T-helper 1 cell treated with Interleukin-12 subunit alpha and Interleukin-12 subunit beta and Interleukin-4 antibody, amounts not matched to agents 30 μg/mL and 1 μg/mL, for 36 hours (primary cell): ENCODE measurements around the gene DNAJB4.

Source experiments
- H3K27ac Mint-ChIP-seq: one replicate; pipeline ENCODE4 v1.8.0; 2021; ENCODE audit warnings: mild to moderate bottlenecking, mixed read lengths
- H3K27me3 Mint-ChIP-seq: one replicate; pipeline ENCODE4 v1.8.0; 2021; ENCODE audit warnings: low read depth, mixed read lengths
- H3K36me3 Mint-ChIP-seq: one replicate; pipeline ENCODE4 v1.8.0; 2021; ENCODE audit warnings: low read depth, mixed read lengths
- H3K4me1 Mint-ChIP-seq: one replicate; pipeline ENCODE4 v1.8.0; 2021; ENCODE audit warnings: low read depth, mixed read lengths
- H3K4me3 Mint-ChIP-seq: one replicate; pipeline ENCODE4 v1.8.0; 2021; ENCODE audit warnings: mild to moderate bottlenecking, moderate library complexity, mixed read lengths
- H3K9me3 Mint-ChIP-seq: one replicate; pipeline ENCODE4 v1.8.0; 2021; ENCODE audit warnings: mixed read lengths

Gene DNAJB4

DNA sequence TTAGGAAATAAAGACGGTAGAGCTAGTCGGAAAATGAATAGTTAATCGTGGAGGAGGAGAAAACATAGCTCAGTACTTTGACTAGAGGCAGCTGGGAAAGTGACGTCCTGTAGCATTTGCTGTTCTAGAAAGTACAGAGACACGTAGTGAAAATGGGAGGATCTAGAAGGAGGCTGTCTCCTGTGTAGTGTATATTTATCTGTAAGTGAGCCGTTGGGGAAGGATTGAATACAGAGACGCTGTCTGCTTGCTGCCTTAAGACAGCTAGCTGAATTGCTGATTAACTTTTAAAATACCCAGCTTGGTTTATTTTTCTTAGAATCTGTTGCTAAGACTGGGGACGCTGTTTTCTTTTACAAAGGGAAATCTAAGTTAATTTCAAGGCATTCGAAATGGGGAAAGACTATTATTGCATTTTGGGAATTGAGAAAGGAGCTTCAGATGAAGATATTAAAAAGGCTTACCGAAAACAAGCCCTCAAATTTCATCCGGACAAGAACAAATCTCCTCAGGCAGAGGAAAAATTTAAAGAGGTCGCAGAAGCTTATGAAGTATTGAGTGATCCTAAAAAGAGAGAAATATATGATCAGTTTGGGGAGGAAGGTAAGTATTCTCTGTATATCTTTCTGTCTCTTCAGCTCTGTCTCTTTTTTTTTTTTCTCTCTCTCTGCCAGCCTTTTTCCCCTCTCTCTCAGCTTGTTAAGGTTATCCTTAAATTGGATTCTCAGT, at the start of gene DNAJB4:
Gene DNAJB4, plus strand, starts transcription at position 221 of the 729 bp plus-strand sequence. Its CDS starts 172 bp downstream, at position 393.
- Mint-ChIP-seq H3K9me3 (no peaks in the 10 kb centered on the region), H3K36me3 (peaks cover 7% of the 10 kb centered on the region)

DNA sequence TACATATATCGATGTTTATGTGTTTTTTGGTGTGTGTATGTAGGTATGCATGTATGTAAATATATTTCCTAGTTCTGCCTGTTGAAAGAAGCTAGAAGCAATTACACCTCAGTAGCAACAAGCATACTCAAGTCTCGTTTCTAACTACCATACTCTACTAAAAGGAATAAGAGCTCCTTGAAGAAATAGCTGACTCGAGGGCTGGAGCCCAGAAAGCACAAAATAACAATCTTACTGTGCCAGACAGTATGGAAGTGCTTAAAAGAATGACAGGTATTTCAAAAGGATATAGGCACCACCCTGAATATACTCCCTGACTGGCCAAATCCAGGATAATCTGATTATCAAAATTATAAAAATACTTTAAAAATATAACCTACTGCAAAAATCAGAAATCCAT, 49.0 kb upstream of the DNAJB4 start:
- H3K27me3 Mint-ChIP-seq: no peaks in the 10 kb centered on the region
- H3K9me3 Mint-ChIP-seq: no peaks in the 10 kb centered on the region
- no peak overlapping the region for H3K4me3 Mint-ChIP-seq
- peaks cover 8% of the 10 kb centered on the region for H3K4me1 Mint-ChIP-seq
- no peak overlapping the region for H3K27ac Mint-ChIP-seq
- peaks cover 45% of the 10 kb centered on the region for H3K36me3 Mint-ChIP-seq

More for the DNA sequence above, at the start of gene DNAJB4:
- H3K27me3 Mint-ChIP-seq: peaks cover 3% of the 10 kb centered on the region
- peak within 1 kb of the TSS; percentile 91 for H3K4me3 Mint-ChIP-seq
- H3K4me1 Mint-ChIP-seq: peaks cover 27% of the 10 kb centered on the region
- H3K27ac Mint-ChIP-seq: peak within 1 kb of the TSS; percentile 98

DNA sequence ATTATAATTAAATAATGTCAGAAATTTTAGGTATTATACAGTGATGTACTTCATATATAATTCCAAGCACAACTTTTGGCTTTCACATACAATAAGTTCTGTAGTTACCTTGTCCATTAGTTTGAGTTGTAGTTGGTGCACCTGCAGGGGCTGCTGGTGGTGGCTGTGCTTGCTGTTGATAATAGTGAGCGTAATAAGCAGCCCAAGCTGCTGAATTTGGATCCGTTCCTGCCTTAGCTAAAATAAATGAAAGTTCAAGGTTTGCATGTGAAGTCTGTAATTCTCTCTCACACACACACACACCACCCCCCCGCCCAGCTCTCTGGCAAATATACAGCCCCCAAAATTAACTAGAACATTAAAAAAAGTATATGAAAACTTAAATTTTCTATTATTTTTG, 48.3 kb upstream of the DNAJB4 start:
- Mint-ChIP-seq H3K36me3 (peaks cover 46% of the 10 kb centered on the region), H3K4me1 (peaks cover 11% of the 10 kb centered on the region)

DNA sequence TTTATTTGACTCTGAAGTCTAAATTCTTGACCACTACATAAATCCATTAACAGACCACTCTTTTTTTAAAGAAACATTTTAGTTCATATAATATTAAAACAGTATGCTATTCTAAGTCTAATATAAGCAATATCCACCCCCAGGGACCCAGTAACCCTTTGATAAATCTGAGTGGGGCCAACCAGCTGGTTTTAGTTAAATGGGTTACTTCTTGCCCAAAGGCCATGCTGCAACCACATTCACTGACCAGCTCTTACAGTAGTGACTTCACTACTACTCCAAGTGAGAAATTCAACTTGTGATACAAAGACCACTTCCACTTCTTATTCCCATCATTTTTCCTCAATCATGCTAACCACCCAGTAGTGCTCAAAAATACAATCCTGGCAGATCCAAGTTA, 46.3 kb upstream of the DNAJB4 start:
- Mint-ChIP-seq H3K4me3 (no peak overlapping the region), H3K4me1 (peaks cover 10% of the 10 kb centered on the region), H3K36me3 (peaks cover 54% of the 10 kb centered on the region), H3K27me3 (no peaks in the 10 kb centered on the region), H3K9me3 (no peaks in the 10 kb centered on the region), H3K27ac (no peak overlapping the region)

More for the DNA sequence above, 48.3 kb upstream of the DNAJB4 start:
- no peak overlapping the region for H3K27ac Mint-ChIP-seq
- H3K27me3 Mint-ChIP-seq: no peaks in the 10 kb centered on the region
- H3K4me3 Mint-ChIP-seq: no peak overlapping the region
- H3K9me3 Mint-ChIP-seq: no peaks in the 10 kb centered on the region

DNA sequence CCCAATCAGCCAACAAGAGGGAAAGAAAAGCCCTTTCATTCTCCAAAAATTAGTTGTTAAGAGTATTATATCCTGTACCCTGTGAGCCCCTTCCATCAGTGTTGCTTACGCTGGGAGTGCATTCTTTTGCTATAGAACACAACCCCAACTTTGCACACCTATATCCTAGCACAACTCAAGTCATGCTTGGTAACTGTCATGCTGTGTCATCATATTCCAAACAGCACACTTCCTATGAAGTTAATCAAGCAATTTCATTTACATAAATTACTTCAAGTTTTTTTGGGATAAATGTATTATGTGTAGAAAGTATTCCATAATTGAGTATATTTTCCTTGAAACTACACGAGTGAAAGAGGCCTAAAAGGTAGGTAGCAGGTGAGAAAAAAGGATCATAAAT, 45.9 kb upstream of the DNAJB4 start:
- Mint-ChIP-seq H3K4me1 (peaks cover 10% of the 10 kb centered on the region), H3K36me3 (peaks cover 55% of the 10 kb centered on the region), H3K4me3 (no peak overlapping the region), H3K27me3 (no peaks in the 10 kb centered on the region), H3K9me3 (no peaks in the 10 kb centered on the region), H3K27ac (no peak overlapping the region)

DNA sequence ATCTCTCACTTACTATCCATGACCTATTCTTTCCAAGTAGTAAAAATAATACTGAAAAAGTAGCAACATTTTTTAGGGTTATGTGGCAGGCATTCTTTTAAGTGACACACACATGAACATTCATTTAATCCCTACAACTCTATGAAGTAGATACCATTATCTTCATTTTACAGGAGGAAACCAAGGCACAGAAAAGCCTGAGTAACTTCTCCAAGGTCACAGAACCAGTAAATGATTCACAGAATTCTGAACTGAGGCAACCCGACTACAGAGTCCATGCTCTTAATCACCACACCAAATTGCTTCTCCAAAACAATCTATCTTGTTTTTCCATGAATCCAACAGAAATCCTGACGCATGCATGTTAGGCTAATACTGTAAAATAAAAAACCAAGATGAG, 43.3 kb upstream of the DNAJB4 start:
- H3K36me3 Mint-ChIP-seq: peaks cover 66% of the 10 kb centered on the region
- no peaks in the 10 kb centered on the region for H3K9me3 Mint-ChIP-seq
- no peaks in the 10 kb centered on the region for H3K27me3 Mint-ChIP-seq
- H3K27ac Mint-ChIP-seq: no peak overlapping the region
- no peak overlapping the region for H3K4me3 Mint-ChIP-seq
- H3K4me1 Mint-ChIP-seq: peaks cover 17% of the 10 kb centered on the region

DNA sequence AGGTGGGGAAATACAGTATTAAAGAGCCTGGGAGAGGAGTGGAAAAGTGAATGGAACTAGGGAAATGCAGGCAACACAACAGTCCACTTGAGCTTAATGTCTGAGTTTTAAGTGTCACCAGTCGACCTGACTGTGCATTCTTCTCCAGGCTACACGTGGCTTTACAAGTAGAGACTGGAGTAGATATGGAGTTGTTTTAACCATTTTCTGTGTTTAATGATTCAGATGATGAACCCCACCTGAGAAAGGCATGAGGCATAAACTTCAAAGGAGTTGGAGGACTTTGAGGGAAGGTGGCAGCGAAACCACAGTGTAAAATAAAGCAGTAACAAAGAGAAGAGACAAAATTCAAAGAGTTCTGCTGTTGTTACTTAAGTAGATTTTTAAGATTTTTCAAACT, 38.4 kb upstream of the DNAJB4 start:
- Mint-ChIP-seq H3K4me3 (no peak overlapping the region), H3K27me3 (no peaks in the 10 kb centered on the region), H3K4me1 (peaks cover 24% of the 10 kb centered on the region), H3K27ac (peak overlapping the region; percentile 4), H3K36me3 (peaks cover 65% of the 10 kb centered on the region), H3K9me3 (no peaks in the 10 kb centered on the region)

DNA sequence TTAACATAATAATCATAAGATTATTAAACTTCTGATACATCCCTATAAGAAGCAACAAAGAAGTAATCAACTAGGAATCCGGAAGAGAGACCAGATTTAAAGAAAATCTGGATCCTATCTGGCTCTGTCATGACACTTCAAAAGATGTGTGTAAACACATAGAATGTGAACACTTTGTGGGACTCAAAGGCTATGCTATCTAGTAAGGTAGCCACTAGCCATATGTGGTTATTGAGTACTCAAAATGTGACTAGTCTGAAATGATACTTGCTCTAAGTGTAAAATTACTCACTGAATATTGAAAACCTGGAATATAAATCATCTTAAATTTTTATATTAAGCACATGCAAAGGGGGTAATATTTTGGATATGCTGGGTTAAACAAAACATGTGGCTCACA, 34.5 kb upstream of the DNAJB4 start:
- no peaks in the 10 kb centered on the region for H3K27me3 Mint-ChIP-seq
- H3K4me3 Mint-ChIP-seq: no peak overlapping the region
- H3K27ac Mint-ChIP-seq: no peak overlapping the region
- H3K36me3 Mint-ChIP-seq: peaks cover 43% of the 10 kb centered on the region
- H3K4me1 Mint-ChIP-seq: peaks cover 36% of the 10 kb centered on the region
- no peaks in the 10 kb centered on the region for H3K9me3 Mint-ChIP-seq

DNA sequence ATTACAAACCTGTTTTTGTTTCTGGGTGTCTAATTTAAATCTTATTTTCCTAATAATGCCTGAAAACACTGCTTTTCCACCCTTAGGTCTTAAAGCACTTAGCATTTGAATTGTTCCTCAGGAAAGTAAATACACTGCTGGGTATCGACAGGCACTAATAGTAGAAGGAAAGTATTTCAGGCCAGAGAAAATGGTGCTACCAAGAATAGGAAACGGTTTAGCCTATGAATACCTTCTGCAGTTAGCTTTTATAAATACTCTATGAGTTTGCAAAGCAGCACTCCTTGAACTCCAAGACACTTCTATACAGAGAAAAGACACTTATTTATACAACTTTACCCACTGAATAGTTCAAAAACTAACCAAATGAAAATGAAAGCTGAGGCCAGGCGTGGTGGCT, 32.7 kb upstream of the DNAJB4 start:
- Mint-ChIP-seq H3K4me1 (peaks cover 45% of the 10 kb centered on the region), H3K9me3 (no peaks in the 10 kb centered on the region), H3K27ac (no peak overlapping the region), H3K36me3 (peaks cover 44% of the 10 kb centered on the region), H3K27me3 (no peaks in the 10 kb centered on the region), H3K4me3 (no peak overlapping the region)

DNA sequence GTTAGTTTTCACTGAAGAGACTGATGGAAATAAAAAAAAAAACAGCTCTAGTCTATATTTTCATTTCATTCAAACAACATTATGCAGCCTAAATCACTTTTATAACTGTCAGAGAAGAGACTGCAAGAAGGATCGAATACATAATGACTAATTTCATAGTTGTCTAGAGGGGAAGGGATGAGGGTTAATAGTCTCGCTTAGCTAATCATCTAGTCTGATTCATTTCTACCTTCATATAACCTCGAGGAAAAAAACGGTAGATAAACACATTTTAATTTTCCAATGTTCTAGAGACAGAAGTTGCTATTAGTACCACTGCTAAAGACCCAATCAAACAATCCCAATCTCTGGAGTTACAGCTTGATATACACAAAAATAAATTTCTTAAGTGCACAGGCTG, 29.4 kb upstream of the DNAJB4 start:
- Mint-ChIP-seq H3K27ac (peak overlapping the region; percentile 41), H3K9me3 (no peaks in the 10 kb centered on the region), H3K27me3 (no peaks in the 10 kb centered on the region), H3K4me3 (peak overlapping the region; percentile 72), H3K4me1 (peaks cover 36% of the 10 kb centered on the region), H3K36me3 (peaks cover 24% of the 10 kb centered on the region)

DNA sequence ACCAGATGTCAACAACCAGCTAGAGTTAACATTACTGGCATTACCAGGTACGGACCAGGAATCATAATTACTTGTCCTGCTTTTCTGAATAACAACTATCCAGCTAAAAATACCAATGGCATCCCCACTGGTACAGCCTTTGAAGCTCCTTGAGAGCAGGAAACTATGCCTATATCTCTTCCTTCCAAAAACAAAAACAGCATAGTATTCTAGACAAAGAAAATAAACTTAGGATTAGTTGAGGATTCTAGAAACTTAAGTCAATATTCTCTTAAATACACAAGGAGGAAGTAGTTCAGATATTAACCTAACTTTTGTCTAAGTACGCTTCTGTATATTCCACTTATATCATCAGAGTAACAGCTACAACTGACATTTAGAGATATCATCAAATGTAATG, 28.8 kb upstream of the DNAJB4 start:
- Mint-ChIP-seq H3K4me1 (peaks cover 40% of the 10 kb centered on the region), H3K9me3 (no peaks in the 10 kb centered on the region), H3K36me3 (peaks cover 24% of the 10 kb centered on the region), H3K4me3 (peak overlapping the region; percentile 72), H3K27me3 (no peaks in the 10 kb centered on the region), H3K27ac (peak overlapping the region; percentile 41)

DNA sequence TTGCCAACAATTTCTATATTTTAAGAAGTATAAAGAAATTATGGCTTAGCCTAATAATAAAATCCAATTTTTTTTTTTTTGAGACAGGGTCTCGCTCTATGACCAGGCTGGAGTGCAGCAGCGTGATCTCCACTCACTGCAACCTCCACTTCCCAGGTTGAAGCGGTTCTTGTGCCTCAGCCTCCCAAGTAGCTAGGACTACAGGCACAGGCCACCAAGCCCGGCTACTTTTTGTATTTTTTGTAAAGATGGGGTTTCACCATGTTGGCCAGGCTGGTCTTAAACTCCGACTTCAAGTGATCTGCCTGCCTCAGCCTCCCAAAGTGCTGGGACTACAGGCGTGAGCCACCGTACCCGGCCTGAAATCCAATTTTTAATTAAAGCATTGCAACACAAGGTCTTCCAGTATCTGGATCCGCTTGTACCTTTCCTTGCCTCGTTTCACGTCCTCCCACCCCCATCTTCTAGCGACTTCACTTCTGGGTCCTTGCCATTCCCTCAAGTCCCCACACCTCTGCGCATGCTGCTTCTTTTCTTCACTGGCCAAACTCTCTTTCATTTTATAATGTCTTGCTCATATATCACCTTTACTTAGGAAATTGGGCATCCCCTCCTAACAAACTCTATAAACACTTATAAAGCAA, 28.2 kb upstream of the DNAJB4 start:
- peaks cover 21% of the 10 kb centered on the region for H3K36me3 Mint-ChIP-seq
- no peak overlapping the region for H3K4me3 Mint-ChIP-seq
- H3K27me3 Mint-ChIP-seq: no peaks in the 10 kb centered on the region
- H3K4me1 Mint-ChIP-seq: peaks cover 38% of the 10 kb centered on the region
- H3K27ac Mint-ChIP-seq: peak overlapping the region; percentile 69
- H3K9me3 Mint-ChIP-seq: no peaks in the 10 kb centered on the region

DNA sequence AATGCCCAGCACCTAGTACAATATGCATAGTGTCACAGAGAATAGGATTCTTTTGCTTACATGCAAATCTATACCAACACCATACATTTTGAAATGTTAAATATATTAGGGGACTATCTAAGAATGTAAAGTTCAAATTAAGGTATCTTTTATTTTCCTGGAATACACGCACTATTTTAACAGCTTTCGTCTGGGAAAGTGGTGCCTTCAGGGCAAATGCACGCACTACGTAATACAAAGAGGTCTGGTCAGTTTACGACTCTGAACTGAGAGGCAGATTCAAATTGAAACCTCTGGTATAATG, 26.8 kb upstream of the DNAJB4 start:
- no peaks in the 10 kb centered on the region for H3K27me3 Mint-ChIP-seq
- no peaks in the 10 kb centered on the region for H3K9me3 Mint-ChIP-seq
- no peak overlapping the region for H3K27ac Mint-ChIP-seq
- peaks cover 32% of the 10 kb centered on the region for H3K4me1 Mint-ChIP-seq
- H3K36me3 Mint-ChIP-seq: peaks cover 16% of the 10 kb centered on the region
- H3K4me3 Mint-ChIP-seq: no peak overlapping the region

DNA sequence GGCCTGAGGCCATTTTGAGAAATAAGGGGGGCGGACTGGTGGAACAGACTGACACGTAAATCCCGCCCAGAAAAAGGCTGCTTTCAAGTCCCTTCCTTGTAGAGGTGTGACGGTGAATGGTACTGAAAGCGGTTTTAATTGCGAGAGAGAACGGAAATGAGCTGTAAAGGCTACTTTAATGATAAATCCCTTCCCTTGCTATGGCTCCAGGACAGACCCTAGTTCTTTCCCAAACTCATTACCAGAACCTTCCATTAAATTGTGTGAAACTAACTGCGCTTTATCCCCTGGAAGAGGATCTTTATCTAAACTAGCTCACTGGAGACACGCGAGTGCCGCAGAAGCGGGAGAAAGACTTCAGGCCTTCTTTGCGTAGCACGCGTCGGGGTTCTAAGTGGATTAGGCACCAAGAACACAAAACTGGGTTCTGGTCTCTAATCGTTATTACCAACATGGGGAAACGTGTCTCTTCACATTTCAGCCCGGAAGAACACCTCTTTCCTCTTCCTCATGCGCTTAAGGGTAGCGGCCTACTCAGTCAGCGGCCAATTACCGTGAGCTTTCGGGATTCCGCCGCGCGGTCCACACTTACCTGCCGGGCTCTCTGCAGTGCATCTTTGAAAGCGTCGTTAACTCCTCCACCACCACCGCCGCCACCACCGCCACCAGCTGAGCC, 26.3 kb upstream of the DNAJB4 start:
- no peak overlapping the region for H3K4me3 Mint-ChIP-seq
- H3K27me3 Mint-ChIP-seq: no peaks in the 10 kb centered on the region
- H3K4me1 Mint-ChIP-seq: peaks cover 32% of the 10 kb centered on the region
- H3K9me3 Mint-ChIP-seq: no peaks in the 10 kb centered on the region
- H3K27ac Mint-ChIP-seq: no peak overlapping the region
- H3K36me3 Mint-ChIP-seq: peaks cover 15% of the 10 kb centered on the region
